Endothelial cell of umbilical vein (primary cell): ENCODE data around the gene MARS1. TPM values are rescaled to one million over a fixed set of nuclear protein-coding genes. Genes with fewer than 3 reads are reported as not detected.

Source experiments
- BruUV-seq: library from RNA; stranded (reverse); fragments of 400-500 nt; replicated peaks from 2 replicates; lab custom pipeline; 2021; lab: Mats Ljungman, UMichigan
- CTCF ChIA-PET: fragments of 300-600, 350-600 bp; sonication (Branson Sonifier 250); formaldehyde crosslinking; loops from one replicate; lab custom pipeline; 2021; ENCODE audit warnings: antibody characterized with exemption, inconsistent platforms; lab: Charles Lee
- POLR2A ChIA-PET: fragments of 300-600, 350-600 bp; sonication (Branson Sonifier 250); formaldehyde crosslinking; loops from one replicate; lab custom pipeline; 2021; ENCODE audit warnings: antibody characterized with exemption, inconsistent platforms; lab: Charles Lee
- DNase-seq: peaks from one replicate; pipeline ENCODE4 v3.0.0-alpha.2; 2011; ENCODE audit warnings: low read depth, low spot score
- FAIRE-seq: peaks from 2 replicates; lab custom pipeline; 2011; peaks lifted over from hg19 to GRCh38; lab: Jason Lieb, UNC
- H2AFZ ChIP-seq: 2 replicates; pipeline ENCODE4 v1.6.0; 2012; ENCODE audit warnings: low read depth, low read length, control low read depth, inconsistent platforms
- H3K27ac ChIP-seq: 2 replicates; pipeline ENCODE4 v1.5.1; 2011; ENCODE audit warnings: low read depth, mild to moderate bottlenecking, control low read depth, low read length, moderate library complexity; ENCODE audit not compliant: insufficient read depth
- H3K27me3 ChIP-seq, 2 experiments: 2 replicates each; pipeline versions ENCODE4 v1.6.0 to v1.6.1; 2011; ENCODE audit warnings: low read length in 2 of 2, mixed read lengths in 1 of 2; ENCODE audit not compliant: control insufficient read depth in 2 of 2, insufficient read depth in 2 of 2
- H3K36me3 ChIP-seq, 2 experiments: 2 replicates in 1 of 2; 3 replicates in 1 of 2; pipeline ENCODE4 v1.5.1; 2011; ENCODE audit warnings: low read length in 2 of 2, mild to moderate bottlenecking in 1 of 2, moderate library complexity in 1 of 2; ENCODE audit not compliant: control insufficient read depth in 2 of 2, insufficient read depth in 2 of 2; ENCODE audit errors: extremely low read depth in 1 of 2
- H3K4me1 ChIP-seq: 3 replicates; pipeline ENCODE4 v1.5.1; 2011; ENCODE audit warnings: mild to moderate bottlenecking, low read length; ENCODE audit not compliant: control insufficient read depth, insufficient read depth; ENCODE audit errors: extremely low read depth
- H3K4me2 ChIP-seq: 2 replicates; pipeline ENCODE4 v1.6.1; 2011; ENCODE audit warnings: low read length, control low read depth, mixed read lengths; ENCODE audit not compliant: insufficient read depth
- H3K4me3 ChIP-seq, 3 experiments: fragments of 200-600 bp in 1 of 3; sonication (generic), shearing (Covaris generic) in 1 of 3; replicated peaks in 1 of 3; 2 replicates each; pipeline ENCODE4 v1.5.1; 2011 to 2016; ENCODE audit warnings: control low read depth in 3 of 3, low read length in 3 of 3, mild to moderate bottlenecking in 2 of 3, inconsistent platforms in 1 of 3, low read depth in 1 of 3, moderate library complexity in 1 of 3; ENCODE audit not compliant: insufficient read depth in 1 of 3
- H3K79me2 ChIP-seq: 2 replicates; pipeline ENCODE4 v1.6.0; 2012; ENCODE audit warnings: low read length, inconsistent platforms; ENCODE audit not compliant: control insufficient read depth, insufficient read depth
- H3K9ac ChIP-seq: replicated peaks from 2 replicates; pipeline ENCODE3; 2011; ENCODE audit warnings: low read length, control low read depth; ENCODE audit not compliant: insufficient read depth; ENCODE audit errors: extremely low read depth
- H3K9me1 ChIP-seq: replicated peaks from 3 replicates; pipeline ENCODE4 v1.6.0; 2011; ENCODE audit warnings: mild to moderate bottlenecking, low read length; ENCODE audit not compliant: control insufficient read depth, insufficient read depth; ENCODE audit errors: extremely low read depth
- H3K9me3 ChIP-seq: replicated peaks from 2 replicates; pipeline ENCODE4 v1.5.1; 2012; ENCODE audit warnings: low read length, inconsistent platforms; ENCODE audit not compliant: control insufficient read depth, insufficient read depth
- H4K20me1 ChIP-seq: replicated peaks from 2 replicates; pipeline ENCODE3; 2011; ENCODE audit warnings: mild to moderate bottlenecking, low read length; ENCODE audit not compliant: control insufficient read depth, insufficient read depth; ENCODE audit errors: extremely low read depth
- CTCF ChIP-seq, 2 donors: IDR thresholded peaks; 1 replicate in 1 of 2; 2 replicates in 1 of 2; pipeline ENCODE4 v1.5.1; 2011; ENCODE audit warnings: low read length in 2 of 2, mild to moderate bottlenecking in 2 of 2, moderate library complexity in 2 of 2, control low read depth in 1 of 2, inconsistent platforms in 1 of 2, low read depth in 1 of 2; ENCODE audit not compliant: insufficient read depth in 1 of 2; ENCODE audit errors: extremely low read depth in 1 of 2
- EZH2 ChIP-seq: IDR thresholded peaks from 2 replicates; pipeline ENCODE4 v1.6.1; 2012; ENCODE audit warnings: borderline replicate concordance, low read depth, mild to moderate bottlenecking, moderate library complexity, low read length, inconsistent platforms; ENCODE audit not compliant: severe bottlenecking
- GATA2 ChIP-seq: IDR thresholded peaks from 2 replicates; pipeline ENCODE4 v1.7.0; 2011; ENCODE audit warnings: low read depth, mild to moderate bottlenecking, moderate library complexity, mixed read lengths, low read length; ENCODE audit not compliant: insufficient read length, insufficient read depth
- JUN ChIP-seq: IDR thresholded peaks from 2 replicates; pipeline ENCODE4 v1.6.1; 2011; ENCODE audit warnings: borderline replicate concordance, low read depth; ENCODE audit not compliant: insufficient read length, insufficient read depth
- MYC ChIP-seq: IDR thresholded peaks from one replicate; pipeline ENCODE4 v1.6.1; 2011; ENCODE audit warnings: mild to moderate bottlenecking, low read depth, low read length
- POLR2AphosphoS5 ChIP-seq: IDR thresholded peaks from 2 replicates; pipeline ENCODE4 v1.6.1; 2012; ENCODE audit warnings: low read depth, mild to moderate bottlenecking, control low read depth, low read length, moderate library complexity; ENCODE audit not compliant: insufficient read depth
- dilution Hi-C: fragments of 300-500 bp; cut with MboI; formaldehyde crosslinking; loops from one replicate; pipeline ENCODE4 v1.15.0; 2019; ENCODE audit warnings: low sequenced_read_pairs; ENCODE audit not compliant: extremely low pct_ligation_motif_present
- intact Hi-C: fragments of 100-400 bp; cut with micrococcal nuclease; formaldehyde crosslinking; loops from one replicate; pipeline ENCODE4 v1.10.0; 2022
- polyA plus RNA-seq, 4 experiments: library from polyadenylated mRNA; depleted of rRNA in 3 of 4; stranded (reverse) in 3 of 4; unstranded in 1 of 4; fragments of >200 nt; gene quantifications; 2 replicates each; pipeline versions ENCODE4 v1.2.1 to v1.2.3, GENCODE V29; 2011 to 2012; ENCODE audit warnings: missing spikeins in 1 of 4
- total RNA-seq: library from RNA; stranded (reverse); gene quantifications from 2 replicates; pipeline ENCODE4 v1.2.3, GENCODE V29; 2021

Gene MARS1
- total and polyA plus RNA-seq, 2 donors (not counting 3 experiments of a cell fraction or from before 2014, with no cell fraction given) = 118 to 212 TPM

- ChIA-PET POLR2A (no interaction called here), CTCF (interaction anchor here (2.5 to 2.8 kb wide), 2 partner anchors 11 to 15 kb away, joined by 8 to 18 read pairs; partner anchors contain the start of gene GLI1)
- Histone ChIP-seq H3K9me3 (no peaks in the 10 kb centered on the region), H3K4me3 (no peak overlapping the region), H4K20me1 (no peaks in the 10 kb centered on the region), H3K4me1 (peaks cover 5% of the 10 kb centered on the region), H3K27ac (no peak overlapping the region), H3K4me2 (no peak overlapping the region), H3K27me3 (peaks cover 50 to 64% of the 10 kb centered on the region in 2 experiments), H3K9me1 (no peaks in the 10 kb centered on the region), H2AFZ (no peak overlapping the region), H3K79me2 (no peaks in the 10 kb centered on the region), H3K36me3 (no peaks in the 10 kb centered on the region), H3K9ac (no peak overlapping the region)
- TF ChIP-seq EZH2 (no peak), POLR2AphosphoS5 (no peak), GATA2 (no peak), CTCF (IDR thresholded peaks at IDR 0.05; ENCODE audit: extremely low read depth in 1 of 2, insufficient read depth in 1 of 2, low read depth in 1 of 2, low read length in 2 of 2) (no peak), JUN (no peak), MYC (no peak)
- no peak for DNase-seq
- no TSS peak for BruUV-seq
- FAIRE-seq = no peak
- intact Hi-C loops = no loop called here
- dilution Hi-C loops = no loop called here
Observed at GRCh38 chr12:57473886-57474285, 14.0 kb upstream of the MARS1 start.
